ENCODE results near the gene UBE2E1.

The UBE2E1 gene

GRCh38 chr3:23823620-23824019 is 17.9 kb downstream of the UBE2E1 start:
- no peak for TF ChIP-seq CTCF (IDR thresholded peaks at IDR 0.05)

GRCh38 chr3:23824699-23825444 is 19.1 kb downstream of the UBE2E1 start:
- no peak for TF ChIP-seq CTCF (IDR thresholded peaks at IDR 0.05)

GRCh38 chr3:23825802-23826201 is 20.0 kb downstream of the UBE2E1 start:
- no peak for TF ChIP-seq CTCF (IDR thresholded peaks at IDR 0.05)

- TF ChIP-seq CTCF (IDR thresholded peaks at IDR 0.05) = no peak
These were observed 20.8 kb downstream of the UBE2E1 start for GRCh38 chr3:23826382-23827064.

- no peak for TF ChIP-seq CTCF (IDR thresholded peaks at IDR 0.05)
These were observed 23.6 kb downstream of the UBE2E1 start for GRCh38 chr3:23829242-23829934.

- TF ChIP-seq CTCF (IDR thresholded peaks at IDR 0.05) = no peak
These were observed 25.2 kb downstream of the UBE2E1 start for GRCh38 chr3:23830869-23831484.
